H1 (cell line): Measurements from ENCODE around the gene PTPRJ. TPM values are rescaled to one million over a fixed set of nuclear protein-coding genes. Genes with fewer than 3 reads are reported as not detected.
A peak's percentile ranks its signal among the peaks of the same experiment; 100 is the strongest.

Experiments
- EP300 ChIP-seq, 2 experiments: IDR thresholded peaks; 1 replicate in 1 of 2; 2 replicates in 1 of 2; pipeline ENCODE4 v1.6.1; 2011 to 2012; ENCODE audit warnings: low read depth in 2 of 2, low read length in 2 of 2, mild to moderate bottlenecking in 2 of 2, borderline replicate concordance in 1 of 2, inconsistent platforms in 1 of 2, moderate library complexity in 1 of 2
- TCF12 ChIP-seq: IDR thresholded peaks from 2 replicates; pipeline ENCODE4 v1.6.1; 2011; ENCODE audit warnings: low read depth, mild to moderate bottlenecking, low read length
- ZNF274 ChIP-seq: IDR thresholded peaks from 2 replicates; pipeline ENCODE4 v1.7.0; 2012; ENCODE audit warnings: low read length, borderline replicate concordance; ENCODE audit errors: extremely low read depth
- polyA plus RNA-seq, 7 experiments: library from polyadenylated mRNA; depleted of rRNA in 3 of 7; stranded (reverse) in 5 of 7; unstranded in 2 of 7; fragments of >200 nt in 5 of 7; fragments of 200-250 nt in 2 of 7; gene quantifications; 1 replicate in 5 of 7; 2 replicates in 1 of 7; 4 replicates in 1 of 7; pipeline versions ENCODE4 v1.2.1 to v1.2.3, GENCODE V29; 2011 to 2013; ENCODE audit warnings: missing spikeins in 2 of 7, mixed read lengths in 2 of 7
- total RNA-seq: library from RNA; stranded (reverse); fragmentation: NEBNext Ultra II Directional; extraction: Animal tissue kit (Norgen Biotek cat#: 25700); gene quantifications from 2 replicates; pipeline ENCODE4 v1.2.1, GENCODE V29; 2021

Gene PTPRJ
- total and polyA plus RNA-seq, 2 of the 8 experiments (the other 6 are each of a cell fraction or from before 2014, with no cell fraction given): 4.4 to 22.6 TPM

DNA sequence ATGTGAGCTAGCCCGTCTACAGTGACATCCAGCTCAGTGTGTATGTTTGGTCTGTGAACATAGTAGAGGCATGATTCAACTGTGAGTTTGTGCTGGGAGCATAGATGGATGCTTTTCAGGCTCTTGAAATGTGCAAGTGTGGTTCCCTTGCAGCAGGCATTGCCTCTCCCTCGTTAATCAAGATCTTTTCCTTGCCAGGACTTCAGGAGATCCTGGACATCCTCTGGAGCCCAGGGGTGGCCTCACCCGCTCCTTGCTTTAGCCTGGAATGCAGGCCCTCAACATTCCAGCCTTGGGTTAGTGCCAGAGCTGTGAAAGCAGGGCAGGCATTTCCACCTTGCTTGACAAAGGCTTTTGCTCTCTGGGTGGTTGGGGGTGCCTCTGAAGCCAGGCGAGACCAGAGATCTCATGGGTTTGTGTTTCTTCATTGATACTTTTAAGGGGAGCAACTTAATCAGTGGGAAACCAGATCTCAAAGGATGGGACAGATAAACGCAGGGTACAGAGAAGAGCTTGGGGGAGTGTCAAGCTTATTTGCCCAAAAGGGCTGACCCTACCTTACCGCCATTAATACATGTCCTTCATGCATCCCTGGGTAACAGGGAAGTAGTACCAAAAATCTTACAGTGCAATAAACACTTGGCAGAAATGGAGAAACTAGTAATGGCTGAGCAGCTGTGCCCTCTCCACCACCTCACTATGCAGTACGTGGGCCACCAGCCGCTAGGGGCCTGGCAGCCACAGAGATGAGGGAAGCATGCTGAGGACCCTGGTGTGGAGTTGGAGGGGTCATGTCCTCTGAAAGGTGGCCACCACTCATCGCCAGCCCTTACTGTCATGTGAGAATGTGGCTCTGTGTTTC lies 72.1 kb downstream of the PTPRJ start (continued):
- 0 out of 2 replicates have a peak, but pooled peaks have one; percentile 46 for TF ChIP-seq TCF12
- TF ChIP-seq ZNF274: no peak
- TF ChIP-seq EP300 (IDR thresholded peaks at IDR 0.05; ENCODE audit: borderline replicate concordance in 1 of 2, low read depth in 2 of 2, low read length in 2 of 2): peak in 1 of 2 experiments; percentile 28; a peak in 1 of 3 replicates
